CD4-positive, alpha-beta T cell treated with Interleukin-4 for 4 hours (primary cell): Measurements from ENCODE around the gene CHIT1.
"Not testable (repeated sequence)": the region's sequence is repeated elsewhere in the genome, so short reads cannot be mapped to it uniquely, and the experiment has no call there.

ENCODE experiments used
- DNase-seq: peaks from one replicate; pipeline ENCODE4 v3.0.0-alpha.2; 2020

CHIT1 gene

DNA sequence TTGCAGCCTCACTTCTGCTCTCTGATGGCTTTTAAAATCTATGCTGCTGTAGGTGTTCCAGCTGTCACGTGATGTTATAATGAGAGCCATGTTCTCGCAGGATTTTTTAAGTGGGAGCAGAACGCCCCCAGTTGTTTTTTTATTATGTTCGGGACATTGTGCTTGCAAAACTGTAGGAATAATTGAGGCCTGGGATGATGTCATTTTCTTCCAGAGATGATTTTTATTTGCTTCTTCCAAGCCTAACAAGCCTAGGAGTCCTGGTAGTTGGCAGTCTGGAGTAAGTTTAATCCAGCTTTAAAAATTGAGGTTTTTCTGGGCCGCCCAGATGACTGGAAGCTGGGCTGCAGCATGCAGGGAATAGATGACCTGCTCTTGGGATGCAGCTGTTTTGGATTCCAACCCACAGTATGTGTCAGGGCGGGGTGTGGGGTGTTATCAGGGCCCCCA lies 34.6 kb upstream of the CHIT1 start:
- no peak for DNase-seq

DNA sequence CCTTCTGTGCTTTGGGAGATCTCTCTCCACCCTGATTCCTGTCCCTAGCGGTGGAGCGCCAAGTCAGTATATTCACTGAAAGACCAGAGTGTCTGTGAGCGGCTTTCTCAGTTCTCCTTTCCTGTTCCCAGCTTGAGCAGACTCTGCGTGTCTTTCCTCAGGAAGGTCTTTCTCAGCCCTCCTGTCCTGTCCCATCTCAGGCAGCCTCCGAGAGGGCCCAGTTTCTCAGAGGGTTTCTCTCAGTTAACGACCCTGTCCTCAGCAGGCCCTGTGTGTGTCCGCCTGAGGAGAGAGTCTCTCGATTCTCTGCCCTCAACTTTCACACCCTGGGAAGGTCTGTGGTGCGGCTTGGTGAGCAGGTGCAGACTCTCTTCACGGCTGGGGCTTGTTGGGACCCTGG lies 34.0 kb upstream of the CHIT1 start:
- DNase-seq: no peak

DNA sequence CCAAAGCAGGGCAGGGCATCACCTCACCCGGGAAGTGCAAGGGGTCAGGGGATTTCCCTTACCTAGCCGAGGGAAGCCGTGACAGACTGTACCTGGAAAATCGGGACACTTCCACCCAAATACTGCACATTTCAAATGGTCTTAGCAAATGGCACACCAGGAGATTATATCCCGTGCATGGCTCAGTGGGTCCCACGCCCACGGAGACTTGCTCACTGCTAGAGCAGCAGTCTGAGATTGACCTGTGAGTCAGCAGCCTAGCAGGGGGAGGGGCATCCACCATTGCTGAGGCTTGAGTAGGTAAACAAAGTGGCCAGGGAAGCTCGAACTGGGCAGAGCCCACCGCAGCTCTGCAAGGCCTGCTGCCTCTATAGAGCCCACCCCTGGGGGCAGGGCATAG lies 27.2 kb upstream of the CHIT1 start:
- DNase-seq: not testable (repeated sequence)

DNA sequence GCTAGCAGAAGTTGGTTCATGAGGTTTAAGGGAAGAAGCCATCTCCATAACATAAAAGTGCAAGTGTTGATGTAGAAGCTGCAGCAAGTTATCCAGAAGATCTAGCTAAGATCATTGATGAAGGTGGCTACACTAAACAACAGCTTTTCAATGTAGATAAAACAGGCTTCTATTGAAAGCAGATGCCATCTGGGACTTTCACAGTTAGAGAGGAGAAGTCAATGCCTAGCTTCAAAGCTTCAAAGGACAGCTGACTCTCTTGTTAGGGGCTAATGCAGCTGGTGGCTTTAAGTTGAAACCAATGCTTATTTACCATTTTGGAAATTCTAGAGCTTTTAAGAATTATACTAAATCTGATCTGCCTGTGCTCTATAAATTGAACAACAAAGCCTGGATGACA lies 25.3 kb upstream of the CHIT1 start:
- not testable (repeated sequence) for DNase-seq

DNA sequence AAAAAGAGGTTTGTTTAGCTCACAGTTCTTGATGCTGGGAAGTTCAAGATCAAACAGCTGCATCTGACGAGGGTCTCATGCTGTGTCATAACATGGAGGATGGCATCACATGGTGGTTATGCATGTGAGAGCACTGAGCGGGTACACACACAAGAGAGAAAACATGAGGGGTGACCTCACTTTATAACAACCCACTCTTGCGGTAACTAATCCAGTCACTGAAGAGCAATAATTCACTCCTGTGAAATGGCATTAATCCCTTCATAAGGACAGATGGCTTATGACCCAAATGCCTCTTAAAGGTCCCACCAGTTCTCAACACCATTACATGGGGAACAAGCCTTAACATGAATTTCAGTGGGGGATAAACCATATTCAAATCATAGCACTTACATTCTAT lies 23.2 kb upstream of the CHIT1 start:
- DNase-seq: no peak

DNA sequence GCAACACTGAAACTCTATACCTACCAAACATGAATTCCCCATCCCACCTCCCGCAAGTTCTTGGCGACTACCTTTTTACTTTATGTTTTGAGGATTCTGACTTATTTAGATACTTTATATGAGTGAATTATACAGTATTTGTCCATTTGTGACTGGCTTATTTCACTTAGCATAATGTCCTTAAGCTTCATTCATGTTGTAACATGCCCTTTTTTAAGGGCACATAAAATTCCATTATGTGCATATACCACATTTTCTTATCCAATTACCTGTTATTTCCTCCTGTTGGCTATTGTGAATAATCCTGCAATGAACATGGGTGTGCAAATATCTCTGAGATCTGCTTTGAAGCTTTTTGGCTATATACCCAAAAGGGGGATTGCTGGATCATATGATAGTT lies 22.0 kb upstream of the CHIT1 start:
- no peak for DNase-seq

DNA sequence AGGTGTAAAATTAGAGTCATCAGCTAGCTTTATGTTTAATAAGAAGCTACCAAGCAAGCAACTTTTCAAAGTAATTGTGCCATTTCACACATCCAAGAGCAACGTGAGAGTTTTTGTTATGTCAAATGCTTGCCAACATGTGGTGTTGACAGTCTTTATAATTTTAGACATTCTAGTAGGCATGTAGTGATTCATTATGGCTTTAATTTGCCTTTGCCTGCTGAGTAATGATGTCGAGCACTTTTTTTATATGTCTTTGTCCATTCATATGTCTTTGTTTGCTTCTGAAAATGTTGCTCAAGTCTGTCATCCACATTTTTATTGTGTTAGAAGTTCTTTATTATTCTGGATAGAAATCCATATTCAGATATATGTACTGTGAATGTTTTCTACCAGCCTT lies 21.4 kb upstream of the CHIT1 start:
- no peak for DNase-seq

DNA sequence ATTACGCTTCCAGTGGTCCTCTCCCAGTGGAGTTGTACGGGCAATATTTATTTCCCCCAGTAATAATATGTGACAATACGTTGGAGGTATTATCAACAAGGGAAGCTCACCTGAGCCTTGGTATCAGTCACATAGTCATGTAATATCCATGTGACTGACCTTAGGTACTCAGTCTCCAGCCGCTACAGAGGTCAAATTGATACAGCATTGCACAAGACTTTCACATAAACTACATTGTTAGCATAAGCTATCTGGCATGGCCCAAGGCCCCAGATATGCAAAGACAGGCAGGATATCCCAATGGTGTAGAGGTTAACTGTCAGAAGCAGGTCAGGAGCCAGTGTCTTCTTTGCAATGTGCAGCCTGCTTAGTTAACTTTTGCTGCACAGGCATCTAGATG lies 15.3 kb upstream of the CHIT1 start:
- DNase-seq: no peak

DNA sequence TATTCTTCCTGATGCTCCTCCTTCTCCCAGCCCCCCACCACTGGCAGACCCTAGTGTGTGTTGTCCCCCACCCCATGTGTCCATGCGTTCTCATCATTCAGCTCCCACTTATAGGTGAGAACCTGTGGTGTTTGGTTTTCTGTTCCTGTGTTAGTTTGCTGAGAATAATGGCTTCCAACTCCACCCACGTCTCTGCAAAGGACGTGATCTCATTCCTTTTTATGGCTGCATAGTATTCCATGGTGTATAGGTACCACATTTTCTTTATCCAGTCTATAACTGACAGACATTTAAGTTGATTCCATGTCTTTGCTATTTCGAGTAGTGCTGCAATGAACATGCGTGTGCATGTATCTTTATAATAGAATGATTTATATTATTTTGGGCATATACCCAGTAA lies 12.2 kb upstream of the CHIT1 start:
- not testable (repeated sequence) for DNase-seq

DNA sequence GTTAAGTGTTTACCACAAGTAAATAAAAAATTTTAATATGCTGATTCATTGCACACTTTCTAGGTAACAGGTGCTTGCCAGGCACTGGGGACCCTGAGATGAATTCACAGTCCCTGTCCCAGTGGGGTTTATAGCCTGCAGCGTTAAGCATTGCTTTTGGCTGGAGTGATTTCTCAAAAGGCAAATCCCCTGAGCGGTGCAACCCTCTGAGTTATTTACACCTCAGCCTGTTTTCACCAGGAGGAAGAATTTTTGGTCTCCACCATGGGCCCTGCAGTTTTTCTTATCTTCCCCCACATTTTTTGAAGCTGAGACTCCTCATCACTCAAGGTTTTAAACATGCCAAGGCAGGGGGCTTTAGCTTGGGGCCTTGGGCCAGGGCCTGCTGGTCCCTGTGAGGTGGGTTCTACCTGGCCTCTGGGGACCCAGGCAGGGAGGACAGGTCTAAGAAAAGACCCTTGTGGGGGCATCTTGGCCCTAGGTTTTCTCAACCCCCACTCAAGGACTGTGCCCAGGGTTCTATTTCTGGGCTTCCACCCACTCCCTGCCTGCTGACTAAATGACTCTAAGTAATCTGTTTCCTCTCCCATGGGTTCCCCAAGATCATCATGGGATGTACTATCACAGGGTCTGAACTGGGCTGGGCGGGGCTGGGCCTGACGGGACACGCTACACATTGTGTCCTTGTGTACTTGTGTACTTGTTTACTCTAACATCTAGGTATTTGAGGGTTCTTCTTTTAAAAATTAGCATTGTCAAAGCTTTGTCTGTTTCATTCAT lies 10.2 kb upstream of the CHIT1 start:
- DNase-seq: no peak

DNA sequence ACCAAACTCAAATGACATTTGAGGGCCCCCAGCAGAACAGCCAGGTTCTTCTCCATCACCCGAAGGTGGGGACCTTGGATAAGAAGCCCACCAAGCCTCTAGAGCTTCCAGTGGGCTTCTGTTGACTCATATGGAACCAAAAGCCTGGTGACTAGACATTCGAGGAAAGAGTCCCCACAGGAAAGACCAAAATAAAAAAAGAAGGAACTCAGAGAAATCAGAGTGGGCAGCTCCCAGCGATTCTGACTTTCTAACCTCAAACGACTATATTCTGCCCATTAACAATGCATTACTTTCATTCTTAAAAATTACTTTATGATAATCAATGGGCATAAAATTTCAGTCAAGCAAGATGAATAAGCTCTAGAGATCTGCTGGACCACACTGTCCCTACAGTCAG lies 9.6 kb upstream of the CHIT1 start:
- DNase-seq: no peak

DNA sequence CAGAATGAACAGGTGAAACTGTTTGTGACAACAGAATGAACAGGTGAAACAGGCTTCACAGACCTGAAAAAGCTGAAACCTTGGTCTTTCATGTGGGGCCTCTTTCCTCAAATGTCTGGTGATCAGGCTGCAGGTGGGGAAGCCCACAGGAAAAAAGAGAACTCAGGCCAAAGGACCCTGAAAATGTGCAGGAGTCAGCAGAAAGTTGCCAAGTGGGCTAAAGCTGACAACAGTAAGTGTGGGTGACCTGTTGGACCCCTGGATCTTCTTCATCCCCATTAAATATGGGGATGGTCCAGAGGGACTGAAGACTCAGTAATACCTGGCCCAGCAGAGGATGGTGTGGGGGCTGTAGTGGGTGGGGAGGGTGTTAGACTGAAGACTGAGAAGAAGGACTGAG lies 9.1 kb upstream of the CHIT1 start:
- DNase-seq: no peak

DNA sequence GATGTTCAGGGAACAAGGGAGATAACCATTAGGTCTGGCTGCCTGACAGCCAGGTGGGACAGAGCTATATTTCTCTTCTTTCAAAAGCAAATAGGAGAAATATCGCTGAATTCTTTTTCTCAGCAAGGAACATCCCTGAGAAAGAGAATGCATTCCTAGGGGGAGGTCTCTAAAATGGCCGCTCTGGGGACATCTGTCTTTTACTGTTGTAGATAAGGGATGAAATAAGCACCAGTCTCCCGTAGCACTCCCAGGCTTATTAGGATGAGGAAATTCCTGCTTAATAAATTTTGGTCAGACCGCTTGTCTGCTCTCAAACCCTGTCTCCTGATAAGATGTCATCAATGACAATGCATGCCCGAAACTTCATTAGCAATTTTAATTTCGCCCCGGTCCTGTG lies 5.4 kb upstream of the CHIT1 start:
- not testable (repeated sequence) for DNase-seq

DNA sequence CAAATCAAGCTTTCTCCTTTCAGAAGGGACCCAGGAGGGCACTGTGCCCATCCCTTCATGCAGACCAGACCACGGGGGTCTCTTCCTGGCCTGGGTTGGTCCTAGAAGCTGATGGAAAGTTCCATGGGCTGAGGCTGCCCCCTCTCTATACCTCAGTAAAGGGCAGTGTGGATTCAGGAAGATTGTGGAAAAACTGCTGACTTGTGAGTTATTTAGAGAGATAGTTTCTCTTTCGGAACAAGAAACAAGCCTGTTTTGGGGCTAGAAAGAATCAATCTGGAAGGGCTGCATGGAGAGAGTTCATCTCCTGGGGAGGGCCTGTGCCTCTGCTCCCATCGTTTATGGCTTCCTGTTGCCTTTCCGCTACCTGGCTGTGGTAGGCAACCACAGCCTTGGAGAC lies 803 bp downstream of the CHIT1 start:
- no peak for DNase-seq

DNA sequence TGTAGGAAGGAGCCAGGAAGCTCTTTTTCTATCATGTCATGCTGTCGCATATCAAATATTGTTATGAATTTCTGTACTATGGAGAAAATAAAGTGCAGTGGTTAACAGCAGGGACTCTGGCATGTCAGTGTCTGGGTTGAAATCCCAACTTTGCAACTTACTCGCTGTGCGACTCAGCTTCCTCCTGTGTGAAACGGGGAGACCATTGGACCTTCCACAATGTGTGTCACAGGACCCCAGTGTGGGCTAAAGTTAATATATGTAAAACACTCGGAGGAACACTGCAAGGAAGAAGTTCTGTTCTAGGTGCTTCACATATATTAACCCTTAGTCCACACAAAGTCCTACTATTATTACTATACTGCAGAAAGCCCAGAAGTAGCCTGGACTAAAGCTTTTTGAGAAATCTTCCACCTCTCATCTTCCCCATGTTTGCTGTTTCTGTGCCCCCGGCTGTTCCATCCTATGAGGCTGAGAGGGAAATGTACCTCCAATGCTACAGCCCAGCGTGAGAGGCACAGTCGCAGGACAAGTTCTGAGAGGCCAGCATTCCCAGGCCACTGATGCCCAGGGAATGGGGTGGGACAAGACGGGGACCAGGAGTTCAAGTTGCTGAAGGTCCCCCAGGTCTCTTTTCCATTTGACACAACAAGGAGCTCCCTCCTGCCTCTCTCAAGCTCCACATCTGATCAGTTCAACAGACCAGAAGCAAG lies 1.9 kb downstream of the CHIT1 start:
- DNase-seq: no peak

DNA sequence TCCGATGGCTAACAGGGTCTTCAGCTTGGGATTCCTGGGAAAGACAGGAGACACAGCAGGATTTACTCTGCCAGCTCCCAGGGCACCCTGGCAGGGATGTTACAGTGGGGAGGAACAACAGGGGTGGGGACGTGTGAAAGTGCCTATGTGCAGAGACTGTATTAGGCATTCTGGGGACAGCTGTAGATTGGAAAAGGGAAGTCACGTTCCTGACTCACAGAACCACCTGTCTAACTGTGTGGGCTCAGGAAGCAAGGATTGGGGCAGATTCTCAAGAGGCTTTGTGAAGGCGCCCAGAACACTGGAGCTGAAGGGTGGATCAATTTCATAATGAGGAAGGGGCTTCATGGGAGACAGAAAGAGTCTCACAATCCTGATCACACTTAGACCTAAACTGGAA lies 4.4 kb downstream of the CHIT1 start:
- DNase-seq: no peak

DNA sequence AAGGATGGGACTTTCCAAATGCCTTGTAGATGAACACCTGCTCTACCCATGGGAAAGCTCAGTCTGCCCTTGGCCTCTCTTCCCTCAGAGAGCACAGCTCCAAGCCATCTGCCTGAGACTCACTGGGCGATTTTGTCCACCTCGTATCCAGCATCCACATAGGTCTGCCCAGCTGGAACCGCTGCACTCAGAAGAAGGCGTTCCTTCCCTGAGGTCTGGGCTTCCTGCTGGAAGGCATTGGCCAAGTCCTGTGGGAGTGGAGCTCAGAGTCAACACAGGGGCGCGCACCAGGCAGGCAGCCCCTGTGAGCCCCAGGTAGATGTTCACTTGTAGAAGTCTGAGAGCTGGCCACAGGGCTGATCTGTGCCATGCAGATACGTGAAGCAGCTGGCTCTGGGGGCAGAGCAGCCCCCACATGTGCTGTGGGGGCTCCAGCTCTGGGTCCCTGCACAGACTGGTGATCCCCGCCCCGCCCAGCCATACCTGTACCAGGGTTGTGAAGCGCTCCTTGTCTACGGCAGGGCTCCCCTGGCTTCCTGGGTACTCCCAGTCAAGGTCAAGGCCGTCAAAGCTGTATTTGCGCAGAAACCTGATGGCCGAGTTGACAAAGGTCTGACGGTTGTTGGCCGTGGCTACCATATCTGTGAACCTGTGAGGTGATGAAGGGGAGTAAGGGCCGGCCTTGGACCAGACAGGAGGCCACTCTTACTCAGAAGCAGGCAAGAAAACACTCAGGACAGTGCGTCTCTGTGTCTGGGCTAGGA lies 6.3 kb downstream of the CHIT1 start:
- DNase-seq: no peak

DNA sequence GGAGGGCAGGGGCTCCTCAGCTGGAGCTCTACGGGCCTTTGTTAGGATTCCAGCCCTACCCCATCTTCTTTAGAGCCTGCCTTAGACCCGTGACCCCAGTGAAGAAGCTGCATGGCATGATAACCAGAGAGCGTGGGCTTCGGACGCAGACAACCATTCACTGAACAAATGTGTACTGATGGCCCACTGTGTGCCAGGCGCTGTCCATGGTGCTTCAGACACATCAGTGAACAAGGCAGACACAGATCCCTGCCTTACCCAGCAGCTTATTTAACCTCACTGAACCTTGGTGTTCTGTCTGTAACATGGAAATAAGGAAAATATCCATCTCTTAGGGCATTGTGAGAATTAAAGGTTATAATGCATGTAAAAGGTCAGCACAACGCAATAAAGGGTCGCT lies 9.5 kb downstream of the CHIT1 start:
- no peak for DNase-seq

DNA sequence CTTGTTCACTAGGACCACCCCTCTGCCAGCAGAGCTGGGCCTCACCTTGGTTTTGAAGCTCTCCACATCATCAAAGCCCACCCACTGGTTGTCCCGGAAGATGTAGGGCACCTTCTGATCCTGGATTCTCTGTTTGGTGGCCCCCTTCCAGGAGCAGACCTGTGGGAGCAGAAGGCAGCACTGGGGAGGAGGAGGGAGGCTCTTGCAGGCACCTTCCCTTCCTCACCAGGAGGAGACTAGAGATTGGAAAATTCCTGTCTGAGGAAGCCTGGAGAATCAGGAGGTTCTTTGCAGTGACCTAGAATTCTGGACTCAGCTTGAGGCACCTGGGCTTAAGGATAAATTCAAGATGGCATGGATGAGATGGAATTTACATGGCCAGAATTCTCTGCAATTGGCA lies 10.3 kb downstream of the CHIT1 start:
- no peak for DNase-seq

DNA sequence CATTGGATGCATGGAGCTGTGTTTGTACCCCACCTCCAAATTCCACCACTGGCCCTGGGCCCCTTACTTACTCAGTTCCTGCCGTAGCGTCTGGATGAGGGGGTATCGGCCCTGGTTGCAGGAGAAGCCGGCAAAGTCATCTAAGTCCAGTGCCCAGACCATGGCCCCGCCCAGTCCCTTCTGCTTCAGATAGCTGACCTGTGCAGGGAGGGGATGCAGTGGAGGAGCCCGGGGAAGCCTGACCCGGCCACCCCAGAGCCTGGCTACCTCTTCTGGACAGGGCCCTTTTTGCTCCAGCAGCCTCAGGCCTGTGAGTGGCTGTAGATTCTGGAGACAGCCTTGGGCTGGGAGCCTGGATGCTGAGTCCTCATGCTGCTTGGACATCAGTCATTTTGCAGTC lies 11.8 kb downstream of the CHIT1 start:
- DNase-seq: no peak

DNA sequence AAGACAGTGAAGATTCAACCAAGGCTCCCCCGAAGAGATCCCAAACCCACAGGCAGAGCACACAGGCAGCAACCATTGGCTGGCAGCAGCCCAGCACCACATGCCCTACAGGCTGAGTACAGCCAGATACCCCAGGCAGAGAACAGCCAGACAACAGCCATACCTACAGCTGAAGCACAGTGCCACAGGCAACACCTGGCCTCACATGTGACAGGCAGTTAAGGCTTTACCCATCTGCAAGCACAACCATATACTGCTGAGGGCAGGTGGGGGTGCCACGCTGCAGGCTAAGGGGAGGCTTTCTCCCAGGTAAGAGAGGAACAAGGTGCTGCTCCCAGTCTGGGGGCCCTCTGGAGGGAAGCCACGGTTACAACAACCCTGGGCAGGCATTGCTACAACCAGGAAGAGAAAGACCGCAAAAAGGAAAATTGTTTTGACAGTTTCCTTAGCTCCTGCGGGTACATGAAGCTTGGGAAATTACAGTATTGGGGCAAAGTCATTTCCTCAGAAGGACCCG lies 12.3 kb downstream of the CHIT1 start:
- DNase-seq: no peak

DNA sequence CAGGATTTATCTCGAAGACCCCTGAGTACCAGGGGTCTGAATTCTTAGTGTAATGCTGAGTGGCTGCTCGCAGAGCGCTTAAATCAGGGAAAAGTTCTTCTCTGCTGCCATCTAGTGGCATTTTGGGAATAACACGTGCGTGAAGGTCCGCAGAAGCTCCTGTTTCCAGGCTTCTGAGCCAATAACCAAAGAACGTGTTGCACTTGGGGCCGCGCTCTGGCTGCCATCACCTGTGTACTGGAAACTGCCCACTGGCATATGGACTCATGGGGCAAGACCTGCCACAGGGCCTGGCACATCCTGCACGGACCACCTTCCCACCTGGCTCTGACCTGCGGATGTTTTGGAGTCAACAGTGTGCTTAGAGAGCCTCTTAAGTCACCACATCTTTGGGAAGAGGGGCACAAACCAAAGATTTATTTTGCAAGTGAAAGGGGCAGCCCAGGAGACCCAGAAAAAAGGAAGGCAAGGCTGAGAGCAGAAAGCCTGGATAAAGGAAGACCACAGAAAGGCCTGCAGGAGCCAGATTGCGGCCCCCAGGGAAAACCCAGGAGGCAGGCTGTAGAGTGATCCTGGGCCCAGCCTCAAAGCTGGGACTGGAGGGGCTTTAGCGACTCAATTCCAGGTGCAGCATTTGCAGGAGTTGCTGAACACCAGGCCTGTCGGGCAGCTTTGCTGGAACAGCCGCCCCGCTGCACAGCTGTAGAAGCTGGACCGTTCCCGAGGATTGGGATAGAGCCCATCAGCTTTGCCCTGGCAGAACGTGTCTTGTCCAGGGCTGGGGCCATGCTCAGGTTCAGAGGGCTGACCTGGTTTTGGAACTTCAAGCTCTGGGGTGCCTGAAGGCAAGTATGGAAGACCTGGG lies 13.0 kb downstream of the CHIT1 start:
- peak; percentile 73 for DNase-seq

DNA sequence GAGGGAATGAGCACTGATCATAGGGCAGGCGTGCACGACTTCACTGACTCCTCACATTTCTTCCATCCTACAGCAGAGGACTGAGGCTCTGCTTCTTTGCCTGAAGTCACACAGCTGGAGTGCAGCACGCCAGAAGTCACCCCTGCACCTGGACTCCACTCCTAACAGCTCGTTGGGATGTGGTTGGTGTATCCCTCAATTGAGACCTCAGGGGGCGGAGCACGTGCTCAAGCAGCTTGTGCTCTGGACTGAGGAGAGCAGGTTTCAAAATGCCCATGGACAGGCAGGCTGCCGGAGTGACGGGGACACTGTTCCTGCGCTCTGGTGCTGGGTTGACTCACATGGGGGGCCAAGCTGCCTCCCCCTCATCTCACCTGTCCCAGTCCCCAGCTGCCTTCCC lies 13.9 kb downstream of the CHIT1 start:
- no peak for DNase-seq
